GM23338 (cell line): ENCODE measurements around the gene ODAD3.

ENCODE experiments used
- CREB1 ChIP-seq: fragments of 250-450 bp; sonication (Bioruptor Pico); IDR thresholded peaks from 2 replicates; pipeline ENCODE4 v1.5.0; 2020; ENCODE audit warnings: low read depth, mild to moderate bottlenecking, moderate library complexity
- EZH2 ChIP-seq: fragments of 200-600 bp; sonication (generic); IDR thresholded peaks from one replicate; pipeline ENCODE4 v1.8.0; 2017; ENCODE audit warnings: antibody characterized with exemption, mild to moderate bottlenecking, low read depth; ENCODE audit not compliant: unreplicated experiment
- EZH2phosphoT487 ChIP-seq: fragments of 200-600 bp; sonication (generic); IDR thresholded peaks from one replicate; pipeline ENCODE4 v1.8.1; 2018; ENCODE audit warnings: antibody characterized with exemption; ENCODE audit not compliant: unreplicated experiment
- JUNB ChIP-seq: IDR thresholded peaks from one replicate; pipeline ENCODE4 v1.6.1; 2016; ENCODE audit warnings: antibody characterized with exemption; ENCODE audit not compliant: unreplicated experiment
- NANOG ChIP-seq: IDR thresholded peaks from 2 replicates; pipeline ENCODE4 v1.6.1; 2016; ENCODE audit warnings: antibody characterized with exemption, borderline replicate concordance
- POLR2AphosphoS5 ChIP-seq: IDR thresholded peaks from 2 replicates; pipeline ENCODE4 v1.6.1; 2016; ENCODE audit warnings: antibody characterized with exemption, low read depth
- STAT1 ChIP-seq: IDR thresholded peaks from one replicate; pipeline ENCODE4 v1.6.1; 2016; ENCODE audit warnings: antibody characterized with exemption; ENCODE audit not compliant: unreplicated experiment
- ZNF114 ChIP-seq: fragments of 250-450 bp; sonication (Bioruptor Pico); IDR thresholded peaks from 2 replicates; pipeline ENCODE4 v1.5.0; 2020; ENCODE audit warnings: mild to moderate bottlenecking, moderate library complexity
- ZNF331 ChIP-seq: fragments of 250-450 bp; sonication (Bioruptor Pico); IDR thresholded peaks from 2 replicates; pipeline ENCODE4 v1.5.0; 2020; ENCODE audit warnings: low read depth, mild to moderate bottlenecking, moderate library complexity
- TF ChIP-seq, protein P1 (sequence below), 2 experiments: fragments of 200-600 bp in 1 of 2; sonication (generic) in 1 of 2; conservative IDR thresholded peaks; 2 replicates each; pipeline versions ENCODE4 v1.5.1 to v1.6.1; 2016 to 2017; ENCODE audit warnings: antibody characterized with exemption in 2 of 2, low read depth in 2 of 2, mild to moderate bottlenecking in 2 of 2, moderate library complexity in 1 of 2
- TF ChIP-seq, protein P2 (sequence below): IDR thresholded peaks from one replicate; pipeline ENCODE4 v1.6.1; 2018; ENCODE audit warnings: antibody characterized with exemption; ENCODE audit not compliant: unreplicated experiment
- TF ChIP-seq, protein P3 (sequence below): IDR thresholded peaks from 2 replicates; pipeline ENCODE4 v1.6.1; 2016; ENCODE audit warnings: antibody characterized with exemption
- TF ChIP-seq, protein P4 (sequence below): fragments of 250-450 bp; sonication (Bioruptor Pico); IDR thresholded peaks from 2 replicates; pipeline ENCODE4 v1.5.0; 2020; ENCODE audit warnings: mild to moderate bottlenecking, moderate library complexity

DNA sequence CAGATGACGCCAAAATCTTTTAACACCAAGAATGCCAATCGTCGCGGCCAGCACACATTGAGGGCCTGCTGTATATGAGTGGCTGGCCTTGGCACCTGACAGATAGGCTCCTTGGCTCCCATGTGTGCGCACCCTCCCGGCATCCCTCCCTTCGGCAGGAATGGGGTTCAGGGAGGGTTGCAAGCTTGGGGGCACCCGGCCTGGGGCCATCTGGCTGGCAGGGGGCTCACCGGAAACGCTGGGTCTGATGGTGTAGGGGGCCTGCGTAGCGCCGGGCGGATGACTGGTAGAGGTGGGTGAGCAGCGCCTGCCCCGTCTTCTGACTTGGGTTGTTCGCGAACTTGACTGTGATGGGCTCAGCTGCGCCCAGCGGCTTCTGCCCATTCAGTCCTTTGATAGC, 22.9 kb upstream of the ODAD3 start:
- TF ChIP-seq, protein P1, sequence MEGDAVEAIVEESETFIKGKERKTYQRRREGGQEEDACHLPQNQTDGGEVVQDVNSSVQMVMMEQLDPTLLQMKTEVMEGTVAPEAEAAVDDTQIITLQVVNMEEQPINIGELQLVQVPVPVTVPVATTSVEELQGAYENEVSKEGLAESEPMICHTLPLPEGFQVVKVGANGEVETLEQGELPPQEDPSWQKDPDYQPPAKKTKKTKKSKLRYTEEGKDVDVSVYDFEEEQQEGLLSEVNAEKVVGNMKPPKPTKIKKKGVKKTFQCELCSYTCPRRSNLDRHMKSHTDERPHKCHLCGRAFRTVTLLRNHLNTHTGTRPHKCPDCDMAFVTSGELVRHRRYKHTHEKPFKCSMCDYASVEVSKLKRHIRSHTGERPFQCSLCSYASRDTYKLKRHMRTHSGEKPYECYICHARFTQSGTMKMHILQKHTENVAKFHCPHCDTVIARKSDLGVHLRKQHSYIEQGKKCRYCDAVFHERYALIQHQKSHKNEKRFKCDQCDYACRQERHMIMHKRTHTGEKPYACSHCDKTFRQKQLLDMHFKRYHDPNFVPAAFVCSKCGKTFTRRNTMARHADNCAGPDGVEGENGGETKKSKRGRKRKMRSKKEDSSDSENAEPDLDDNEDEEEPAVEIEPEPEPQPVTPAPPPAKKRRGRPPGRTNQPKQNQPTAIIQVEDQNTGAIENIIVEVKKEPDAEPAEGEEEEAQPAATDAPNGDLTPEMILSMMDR (conservative IDR thresholded peaks at IDR 0.05; ENCODE audit: low read depth in 2 of 2): no peak
- TF ChIP-seq EZH2 (no peak), STAT1 (no peak), EZH2phosphoT487 (no peak), ZNF331 (CRISPR knock-in tag) (no peak), POLR2AphosphoS5 (no peak), CREB1 (CRISPR knock-in tag) (no peak), NANOG (no peak), JUNB (no peak), ZNF114 (CRISPR knock-in tag) (no peak)
- TF ChIP-seq, protein P2, sequence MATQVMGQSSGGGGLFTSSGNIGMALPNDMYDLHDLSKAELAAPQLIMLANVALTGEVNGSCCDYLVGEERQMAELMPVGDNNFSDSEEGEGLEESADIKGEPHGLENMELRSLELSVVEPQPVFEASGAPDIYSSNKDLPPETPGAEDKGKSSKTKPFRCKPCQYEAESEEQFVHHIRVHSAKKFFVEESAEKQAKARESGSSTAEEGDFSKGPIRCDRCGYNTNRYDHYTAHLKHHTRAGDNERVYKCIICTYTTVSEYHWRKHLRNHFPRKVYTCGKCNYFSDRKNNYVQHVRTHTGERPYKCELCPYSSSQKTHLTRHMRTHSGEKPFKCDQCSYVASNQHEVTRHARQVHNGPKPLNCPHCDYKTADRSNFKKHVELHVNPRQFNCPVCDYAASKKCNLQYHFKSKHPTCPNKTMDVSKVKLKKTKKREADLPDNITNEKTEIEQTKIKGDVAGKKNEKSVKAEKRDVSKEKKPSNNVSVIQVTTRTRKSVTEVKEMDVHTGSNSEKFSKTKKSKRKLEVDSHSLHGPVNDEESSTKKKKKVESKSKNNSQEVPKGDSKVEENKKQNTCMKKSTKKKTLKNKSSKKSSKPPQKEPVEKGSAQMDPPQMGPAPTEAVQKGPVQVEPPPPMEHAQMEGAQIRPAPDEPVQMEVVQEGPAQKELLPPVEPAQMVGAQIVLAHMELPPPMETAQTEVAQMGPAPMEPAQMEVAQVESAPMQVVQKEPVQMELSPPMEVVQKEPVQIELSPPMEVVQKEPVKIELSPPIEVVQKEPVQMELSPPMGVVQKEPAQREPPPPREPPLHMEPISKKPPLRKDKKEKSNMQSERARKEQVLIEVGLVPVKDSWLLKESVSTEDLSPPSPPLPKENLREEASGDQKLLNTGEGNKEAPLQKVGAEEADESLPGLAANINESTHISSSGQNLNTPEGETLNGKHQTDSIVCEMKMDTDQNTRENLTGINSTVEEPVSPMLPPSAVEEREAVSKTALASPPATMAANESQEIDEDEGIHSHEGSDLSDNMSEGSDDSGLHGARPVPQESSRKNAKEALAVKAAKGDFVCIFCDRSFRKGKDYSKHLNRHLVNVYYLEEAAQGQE: no peak
- TF ChIP-seq, protein P3, sequence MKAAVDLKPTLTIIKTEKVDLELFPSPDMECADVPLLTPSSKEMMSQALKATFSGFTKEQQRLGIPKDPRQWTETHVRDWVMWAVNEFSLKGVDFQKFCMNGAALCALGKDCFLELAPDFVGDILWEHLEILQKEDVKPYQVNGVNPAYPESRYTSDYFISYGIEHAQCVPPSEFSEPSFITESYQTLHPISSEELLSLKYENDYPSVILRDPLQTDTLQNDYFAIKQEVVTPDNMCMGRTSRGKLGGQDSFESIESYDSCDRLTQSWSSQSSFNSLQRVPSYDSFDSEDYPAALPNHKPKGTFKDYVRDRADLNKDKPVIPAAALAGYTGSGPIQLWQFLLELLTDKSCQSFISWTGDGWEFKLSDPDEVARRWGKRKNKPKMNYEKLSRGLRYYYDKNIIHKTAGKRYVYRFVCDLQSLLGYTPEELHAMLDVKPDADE: no peak
- TF ChIP-seq, protein P4, sequence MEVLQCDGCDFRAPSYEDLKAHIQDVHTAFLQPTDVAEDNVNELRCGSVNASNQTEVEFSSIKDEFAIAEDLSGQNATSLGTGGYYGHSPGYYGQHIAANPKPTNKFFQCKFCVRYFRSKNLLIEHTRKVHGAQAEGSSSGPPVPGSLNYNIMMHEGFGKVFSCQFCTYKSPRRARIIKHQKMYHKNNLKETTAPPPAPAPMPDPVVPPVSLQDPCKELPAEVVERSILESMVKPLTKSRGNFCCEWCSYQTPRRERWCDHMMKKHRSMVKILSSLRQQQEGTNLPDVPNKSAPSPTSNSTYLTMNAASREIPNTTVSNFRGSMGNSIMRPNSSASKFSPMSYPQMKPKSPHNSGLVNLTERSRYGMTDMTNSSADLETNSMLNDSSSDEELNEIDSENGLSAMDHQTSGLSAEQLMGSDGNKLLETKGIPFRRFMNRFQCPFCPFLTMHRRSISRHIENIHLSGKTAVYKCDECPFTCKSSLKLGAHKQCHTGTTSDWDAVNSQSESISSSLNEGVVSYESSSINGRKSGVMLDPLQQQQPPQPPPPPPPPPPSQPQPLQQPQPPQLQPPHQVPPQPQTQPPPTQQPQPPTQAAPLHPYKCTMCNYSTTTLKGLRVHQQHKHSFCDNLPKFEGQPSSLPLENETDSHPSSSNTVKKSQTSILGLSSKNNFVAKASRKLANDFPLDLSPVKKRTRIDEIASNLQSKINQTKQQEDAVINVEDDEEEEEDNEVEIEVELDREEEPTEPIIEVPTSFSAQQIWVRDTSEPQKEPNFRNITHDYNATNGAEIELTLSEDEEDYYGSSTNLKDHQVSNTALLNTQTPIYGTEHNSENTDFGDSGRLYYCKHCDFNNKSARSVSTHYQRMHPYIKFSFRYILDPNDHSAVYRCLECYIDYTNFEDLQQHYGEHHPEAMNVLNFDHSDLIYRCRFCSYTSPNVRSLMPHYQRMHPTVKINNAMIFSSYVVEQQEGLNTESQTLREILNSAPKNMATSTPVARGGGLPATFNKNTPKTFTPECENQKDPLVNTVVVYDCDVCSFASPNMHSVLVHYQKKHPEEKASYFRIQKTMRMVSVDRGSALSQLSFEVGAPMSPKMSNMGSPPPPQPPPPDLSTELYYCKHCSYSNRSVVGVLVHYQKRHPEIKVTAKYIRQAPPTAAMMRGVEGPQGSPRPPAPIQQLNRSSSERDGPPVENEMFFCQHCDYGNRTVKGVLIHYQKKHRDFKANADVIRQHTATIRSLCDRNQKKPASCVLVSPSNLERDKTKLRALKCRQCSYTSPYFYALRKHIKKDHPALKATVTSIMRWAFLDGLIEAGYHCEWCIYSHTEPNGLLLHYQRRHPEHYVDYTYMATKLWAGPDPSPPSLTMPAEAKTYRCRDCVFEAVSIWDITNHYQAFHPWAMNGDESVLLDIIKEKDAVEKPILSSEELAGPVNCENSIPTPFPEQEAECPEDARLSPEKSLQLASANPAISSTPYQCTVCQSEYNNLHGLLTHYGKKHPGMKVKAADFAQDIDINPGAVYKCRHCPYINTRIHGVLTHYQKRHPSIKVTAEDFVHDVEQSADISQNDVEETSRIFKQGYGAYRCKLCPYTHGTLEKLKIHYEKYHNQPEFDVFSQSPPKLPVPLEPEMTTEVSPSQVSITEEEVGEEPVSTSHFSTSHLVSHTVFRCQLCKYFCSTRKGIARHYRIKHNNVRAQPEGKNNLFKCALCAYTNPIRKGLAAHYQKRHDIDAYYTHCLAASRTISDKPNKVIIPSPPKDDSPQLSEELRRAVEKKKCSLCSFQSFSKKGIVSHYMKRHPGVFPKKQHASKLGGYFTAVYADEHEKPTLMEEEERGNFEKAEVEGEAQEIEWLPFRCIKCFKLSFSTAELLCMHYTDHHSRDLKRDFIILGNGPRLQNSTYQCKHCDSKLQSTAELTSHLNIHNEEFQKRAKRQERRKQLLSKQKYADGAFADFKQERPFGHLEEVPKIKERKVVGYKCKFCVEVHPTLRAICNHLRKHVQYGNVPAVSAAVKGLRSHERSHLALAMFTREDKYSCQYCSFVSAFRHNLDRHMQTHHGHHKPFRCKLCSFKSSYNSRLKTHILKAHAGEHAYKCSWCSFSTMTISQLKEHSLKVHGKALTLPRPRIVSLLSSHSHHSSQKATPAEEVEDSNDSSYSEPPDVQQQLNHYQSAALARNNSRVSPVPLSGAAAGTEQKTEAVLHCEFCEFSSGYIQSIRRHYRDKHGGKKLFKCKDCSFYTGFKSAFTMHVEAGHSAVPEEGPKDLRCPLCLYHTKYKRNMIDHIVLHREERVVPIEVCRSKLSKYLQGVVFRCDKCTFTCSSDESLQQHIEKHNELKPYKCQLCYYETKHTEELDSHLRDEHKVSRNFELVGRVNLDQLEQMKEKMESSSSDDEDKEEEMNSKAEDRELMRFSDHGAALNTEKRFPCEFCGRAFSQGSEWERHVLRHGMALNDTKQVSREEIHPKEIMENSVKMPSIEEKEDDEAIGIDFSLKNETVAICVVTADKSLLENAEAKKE: no peak
